ENCODE measurements around the gene UNKL. TPM values are rescaled to one million over a fixed set of nuclear protein-coding genes. Genes with fewer than 3 reads are reported as not detected.

The UNKL gene
- total RNA-seq, 1 donor from 2014 or later = 70.7 TPM

DNA sequence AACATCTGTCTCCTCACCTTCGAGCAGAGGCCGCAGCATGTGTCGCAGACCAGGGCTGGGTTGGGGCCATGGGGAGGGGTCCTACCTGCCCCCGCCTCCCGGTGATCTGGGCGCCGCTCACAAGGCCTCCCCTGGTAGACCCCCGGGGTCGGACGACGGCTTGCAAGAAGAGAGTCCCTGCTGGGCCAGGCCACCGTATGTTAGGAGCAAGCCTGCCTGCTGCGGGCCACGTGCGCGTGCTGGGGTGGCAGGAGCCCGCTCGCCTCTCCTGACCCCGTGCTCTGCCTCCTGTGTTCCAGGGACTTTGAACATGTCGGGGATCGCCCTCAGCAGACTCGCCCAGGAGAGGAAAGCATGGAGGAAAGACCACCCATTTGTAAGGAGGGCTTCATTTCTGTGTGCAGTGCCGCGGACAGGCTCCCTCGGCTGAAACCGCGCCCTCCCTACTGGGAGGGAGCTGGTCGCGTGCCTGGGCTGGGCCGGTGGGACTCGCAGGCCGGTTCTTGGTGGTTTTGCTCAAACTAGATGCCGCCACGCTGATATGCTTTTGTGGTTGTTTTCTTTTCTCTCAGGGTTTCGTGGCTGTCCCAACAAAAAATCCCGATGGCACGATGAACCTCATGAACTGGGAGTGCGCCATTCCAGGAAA lies 100.7 kb downstream of the UNKL start:
- TF ChIP-seq CTCF (IDR thresholded peaks at IDR 0.05) = no peak
- H3K27ac Mint-ChIP-seq = no peak overlapping the region
- peaks cover 69% of the 10 kb centered on the region for H3K36me3 Mint-ChIP-seq (ENCODE audit: low read depth)

More for the DNA sequence above, 100.7 kb downstream of the UNKL start:
- no peaks in the 10 kb centered on the region for H3K9me3 Mint-ChIP-seq
- intact Hi-C loops (cut with micrococcal nuclease) = no loop called here
- peaks cover 39% of the 10 kb centered on the region for H3K4me1 Mint-ChIP-seq
- ATAC-seq (ENCODE audit: low read depth) (no peak), DNase-seq (no peak)
- H3K27me3 Mint-ChIP-seq = no peaks in the 10 kb centered on the region
- POLR2A ChIA-PET = no interaction called here
- CTCF ChIA-PET = no interaction called here
- H3K4me3 Mint-ChIP-seq = no peak overlapping the region

Other genes starting within 250 kb of the UNKL start
- not detected in 2 replicates for gene TPSG1, start 189.4 kb downstream of the UNKL start, total RNA-seq
- not detected in 2 replicates for gene TPSB2, start 184.5 kb downstream of the UNKL start, total RNA-seq
- gene TPSAB1, start 174.0 kb downstream of the UNKL start, total RNA-seq = not detected in 2 replicates
- gene TPSD1, start 158.6 kb downstream of the UNKL start, total RNA-seq = not detected in 2 replicates
- gene UBE2I, start 105.1 kb downstream of the UNKL start, total RNA-seq = 220 and 240 TPM in 2 replicates
- 6.5 and 8.5 TPM in 2 replicates for gene BAIAP3, start 81.1 kb downstream of the UNKL start, total RNA-seq
- 45.3 and 49.0 TPM in 2 replicates for gene TSR3, start 62.8 kb downstream of the UNKL start, total RNA-seq
- gene GNPTG, start 62.8 kb downstream of the UNKL start, total RNA-seq = 36.3 and 40.2 TPM in 2 replicates
- gene UQCC4, start 6.0 kb upstream of the UNKL start, total RNA-seq = 15.4 and 18.2 TPM in 2 replicates
- 0.24 and 0.33 TPM in 2 replicates for gene PERCC1, start 16.4 kb upstream of the UNKL start, total RNA-seq
- 5.1 and 6.7 TPM in 2 replicates for gene CCDC154, start 29.9 kb upstream of the UNKL start, total RNA-seq
- gene CLCN7, start 60.3 kb upstream of the UNKL start, total RNA-seq = 127 and 144 TPM in 2 replicates
- gene PTX4, start 74.2 kb upstream of the UNKL start, total RNA-seq = not detected in 2 replicates
- 72.9 and 78.8 TPM in 2 replicates for gene TELO2, start 78.7 kb upstream of the UNKL start, total RNA-seq
- 0.18 TPM in 1 of 2 replicates, not detected in the other for gene TMEM204, start 119.0 kb upstream of the UNKL start, total RNA-seq
- 9.8 and 11.1 TPM in 2 replicates for gene IFT140, start 197.4 kb upstream of the UNKL start, total RNA-seq
- gene CRAMP1, start 197.7 kb upstream of the UNKL start, total RNA-seq = 16.9 and 22.4 TPM in 2 replicates

Data from activated B cell treated with CpG ODN at 0.5 μM for 24 hours (primary cell).